PFSK-1 (cell line): ENCODE measurements around the gene LAMA3.

Experiments used
- POLR2AphosphoS5 ChIP-seq: IDR thresholded peaks from 2 replicates; pipeline ENCODE4 v1.6.1; 2012; ENCODE audit warnings: low read depth, mild to moderate bottlenecking, control low read depth, low read length, moderate library complexity
- SIN3A ChIP-seq: IDR thresholded peaks from 2 replicates; pipeline ENCODE4 v1.6.1; 2012; ENCODE audit warnings: mild to moderate bottlenecking, low read length, moderate library complexity, borderline replicate concordance; ENCODE audit not compliant: insufficient read depth
- TAF1 ChIP-seq: IDR thresholded peaks from 2 replicates; pipeline ENCODE4 v1.6.1; 2012; ENCODE audit warnings: low read length, control low read depth, borderline replicate concordance; ENCODE audit not compliant: insufficient read depth
- TF ChIP-seq, protein P1 (sequence below), 2 experiments: IDR thresholded peaks; 2 replicates each; pipeline versions ENCODE4 v1.6.1 to v1.8.0; 2011 to 2012; ENCODE audit warnings: low read depth in 2 of 2, low read length in 2 of 2, control low read depth in 1 of 2, inconsistent platforms in 1 of 2, mild to moderate bottlenecking in 1 of 2, moderate library complexity in 1 of 2; ENCODE audit not compliant: insufficient read depth in 1 of 2

DNA sequence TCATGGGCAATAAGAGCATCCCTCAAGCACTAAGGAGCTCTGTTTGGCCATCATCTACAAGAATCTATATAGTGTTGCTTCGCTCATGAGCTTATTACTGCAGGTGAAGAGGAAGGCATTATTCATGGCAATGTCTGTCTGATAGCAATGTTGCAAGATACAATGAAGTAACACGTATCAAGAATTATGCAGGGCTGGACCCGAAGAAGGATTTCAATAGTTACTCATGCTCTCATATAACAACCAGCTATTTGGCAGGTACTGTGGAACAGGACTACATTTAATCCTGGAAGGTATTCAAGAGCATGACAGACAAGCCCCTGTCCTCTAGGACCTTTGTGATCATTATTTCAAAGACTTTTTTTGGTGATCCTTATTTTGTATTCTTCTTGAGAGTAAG, 109.6 kb downstream of the LAMA3 start:
- no peak for TF ChIP-seq POLR2AphosphoS5
- no peak for TF ChIP-seq SIN3A
- TF ChIP-seq, protein P1, sequence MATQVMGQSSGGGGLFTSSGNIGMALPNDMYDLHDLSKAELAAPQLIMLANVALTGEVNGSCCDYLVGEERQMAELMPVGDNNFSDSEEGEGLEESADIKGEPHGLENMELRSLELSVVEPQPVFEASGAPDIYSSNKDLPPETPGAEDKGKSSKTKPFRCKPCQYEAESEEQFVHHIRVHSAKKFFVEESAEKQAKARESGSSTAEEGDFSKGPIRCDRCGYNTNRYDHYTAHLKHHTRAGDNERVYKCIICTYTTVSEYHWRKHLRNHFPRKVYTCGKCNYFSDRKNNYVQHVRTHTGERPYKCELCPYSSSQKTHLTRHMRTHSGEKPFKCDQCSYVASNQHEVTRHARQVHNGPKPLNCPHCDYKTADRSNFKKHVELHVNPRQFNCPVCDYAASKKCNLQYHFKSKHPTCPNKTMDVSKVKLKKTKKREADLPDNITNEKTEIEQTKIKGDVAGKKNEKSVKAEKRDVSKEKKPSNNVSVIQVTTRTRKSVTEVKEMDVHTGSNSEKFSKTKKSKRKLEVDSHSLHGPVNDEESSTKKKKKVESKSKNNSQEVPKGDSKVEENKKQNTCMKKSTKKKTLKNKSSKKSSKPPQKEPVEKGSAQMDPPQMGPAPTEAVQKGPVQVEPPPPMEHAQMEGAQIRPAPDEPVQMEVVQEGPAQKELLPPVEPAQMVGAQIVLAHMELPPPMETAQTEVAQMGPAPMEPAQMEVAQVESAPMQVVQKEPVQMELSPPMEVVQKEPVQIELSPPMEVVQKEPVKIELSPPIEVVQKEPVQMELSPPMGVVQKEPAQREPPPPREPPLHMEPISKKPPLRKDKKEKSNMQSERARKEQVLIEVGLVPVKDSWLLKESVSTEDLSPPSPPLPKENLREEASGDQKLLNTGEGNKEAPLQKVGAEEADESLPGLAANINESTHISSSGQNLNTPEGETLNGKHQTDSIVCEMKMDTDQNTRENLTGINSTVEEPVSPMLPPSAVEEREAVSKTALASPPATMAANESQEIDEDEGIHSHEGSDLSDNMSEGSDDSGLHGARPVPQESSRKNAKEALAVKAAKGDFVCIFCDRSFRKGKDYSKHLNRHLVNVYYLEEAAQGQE (IDR thresholded peaks at IDR 0.05; ENCODE audit: insufficient read depth in 1 of 2, low read depth in 2 of 2, low read length in 2 of 2) = no peak
- TF ChIP-seq TAF1 = no peak
